Common myeloid progenitor, CD34-positive (primary cell): ENCODE measurements around the gene SLC16A1.
A peak's percentile ranks its signal among the peaks of the same experiment; 100 is the strongest.
"Not testable (repeated sequence)": the region's sequence is repeated elsewhere in the genome, so short reads cannot be mapped to it uniquely, and the experiment has no call there.

Experiments used
- CTCF ChIA-PET: fragments of 350-600 bp; sonication (Branson Sonifier 250); formaldehyde crosslinking; loops from one replicate; lab custom pipeline; 2021; ENCODE audit warnings: antibody characterized with exemption; lab: Charles Lee
- POLR2A ChIA-PET: fragments of 350-600 bp; sonication (Branson Sonifier 250); formaldehyde crosslinking; loops from one replicate; lab custom pipeline; 2021; ENCODE audit warnings: antibody characterized with exemption; lab: Charles Lee
- DNase-seq, 3 donors: peaks; one replicate each; pipeline versions ENCODE4 v3.0.0 to v3.0.0-alpha.2; 2013
- H3K27ac ChIP-seq, 2 experiments: 1 replicate in 1 of 2; 2 replicates in 1 of 2; pipeline ENCODE4 v1.7.0; 2013; ENCODE audit warnings: inconsistent platforms in 2 of 2, low read length in 2 of 2, mild to moderate bottlenecking in 2 of 2, low read depth in 1 of 2, moderate library complexity in 1 of 2; ENCODE audit not compliant: severe bottlenecking in 2 of 2, insufficient read depth in 1 of 2, poor library complexity in 1 of 2
- H3K27me3 ChIP-seq, 5 experiments: replicated peaks in 2 of 5; 1 replicate in 3 of 5; 2 replicates in 2 of 5; pipeline versions ENCODE4 v1.6.1 to v1.7.0; 2013; ENCODE audit warnings: low read length in 4 of 5, mild to moderate bottlenecking in 2 of 5, moderate library complexity in 2 of 5, inconsistent platforms in 1 of 5; ENCODE audit not compliant: insufficient read depth in 5 of 5, control insufficient read depth in 4 of 5
- H3K36me3 ChIP-seq, 4 experiments: 1 replicate in 2 of 4; 2 replicates in 2 of 4; pipeline versions ENCODE4 v1.6.1 to v1.7.0; 2013; ENCODE audit warnings: low read length in 3 of 4, control low read depth in 1 of 4, mild to moderate bottlenecking in 1 of 4; ENCODE audit not compliant: control insufficient read depth in 4 of 4, insufficient read depth in 4 of 4
- H3K4me1 ChIP-seq, 4 experiments: 1 replicate in 3 of 4; 2 replicates in 1 of 4; pipeline versions ENCODE4 v1.6.1 to v1.7.1; 2013; ENCODE audit warnings: low read length in 3 of 4, mild to moderate bottlenecking in 3 of 4, control low read depth in 1 of 4, inconsistent platforms in 1 of 4, moderate library complexity in 1 of 4; ENCODE audit not compliant: control insufficient read depth in 4 of 4, insufficient read depth in 4 of 4; ENCODE audit errors: control extremely low read depth in 1 of 4
- H3K4me3 ChIP-seq, 7 experiments: 1 replicate in 4 of 7; 2 replicates in 3 of 7; pipeline versions ENCODE4 v1.5.1 to v1.7.0; 2013; ENCODE audit warnings: mild to moderate bottlenecking in 7 of 7, low read length in 6 of 7, moderate library complexity in 6 of 7, inconsistent platforms in 2 of 7, low read depth in 2 of 7, control low read depth in 1 of 7; ENCODE audit not compliant: insufficient read depth in 4 of 7, control insufficient read depth in 1 of 7; ENCODE audit errors: extremely low read depth in 1 of 7
- H3K9me3 ChIP-seq, 5 experiments: 1 replicate in 4 of 5; 2 replicates in 1 of 5; pipeline versions ENCODE4 v1.6.1 to v1.7.1; 2013; ENCODE audit warnings: low read length in 4 of 5, mild to moderate bottlenecking in 2 of 5, inconsistent platforms in 1 of 5, low read depth in 1 of 5, moderate library complexity in 1 of 5; ENCODE audit not compliant: control insufficient read depth in 4 of 5, insufficient read depth in 2 of 5; ENCODE audit errors: control extremely low read depth in 1 of 5
- WGBS: methylation state at CpG from one replicate; pipeline ENCODE4 v1.1.5; 2013; ENCODE audit not compliant: insufficient coverage; 5-methylcytosine and 5-hydroxymethylcytosine counted together

The SLC16A1 gene

GRCh38 chr1:112995021-112995420 lies 39.0 kb upstream of the SLC16A1 start:
- H3K27me3 ChIP-seq, H3K27ac ChIP-seq, POLR2A ChIA-PET, H3K36me3 ChIP-seq, DNase-seq, CTCF ChIA-PET, H3K9me3 ChIP-seq, H3K4me3 ChIP-seq, H3K4me1 ChIP-seq: not testable (repeated sequence)
- 100% methylated on average over 2 of the region's 9 CpGs for WGBS

- Histone ChIP-seq H3K4me3 (no peak overlapping the region), H3K4me1 (no peaks in the 10 kb centered on the region), H3K27ac (no peak overlapping the region), H3K36me3 (peaks cover 0 to 2% (median 0%) of the 10 kb centered on the region in 4 experiments), H3K9me3 (no peaks in the 10 kb centered on the region), H3K27me3 (no peaks in the 10 kb centered on the region)
- POLR2A ChIA-PET, result no interaction called here
- no peak for DNase-seq
- 100% methylated on average over 1 of the region's 1 CpG for WGBS
- CTCF ChIA-PET, result no interaction called here
Observed at GRCh38 chr1:112992780-112993179, 36.8 kb upstream of the SLC16A1 start.

GRCh38 chr1:112991402-112992120 lies 35.6 kb upstream of the SLC16A1 start:
- CTCF ChIA-PET, result interaction anchor here (0.6 kb wide), 1 partner anchor 46 kb away, joined by 3 read pairs; no protein-coding TSS in a partner anchor
- H3K27ac ChIP-seq, result no peak overlapping the region
- 100% methylated on average over 3 of the region's 4 CpGs for whole genome bisulfite sequencing

GRCh38 chr1:112990271-112990670 lies 34.3 kb upstream of the SLC16A1 start:
- 100% methylated on average over 1 of the region's 7 CpGs for WGBS
- CTCF ChIA-PET, result no interaction called here
- POLR2A ChIA-PET, result no interaction called here
- Histone ChIP-seq H3K27me3 (no peaks in the 10 kb centered on the region), H3K4me1 (no peaks in the 10 kb centered on the region), H3K27ac (no peak overlapping the region), H3K36me3 (no peaks in the 10 kb centered on the region), H3K4me3 (no peak overlapping the region), H3K9me3 (no peaks in the 10 kb centered on the region)
- no peak for DNase-seq

More at GRCh38 chr1:112991402-112992120, 35.6 kb upstream of the SLC16A1 start:
- no peak overlapping the region for H3K4me3 ChIP-seq
- no peaks in the 10 kb centered on the region for H3K9me3 ChIP-seq
- H3K36me3 ChIP-seq, result no peaks in the 10 kb centered on the region
- peak in 2 of 3 donors; percentile 30 to 39 for DNase-seq
- POLR2A ChIA-PET, result no interaction called here
- no peaks in the 10 kb centered on the region for H3K27me3 ChIP-seq
- H3K4me1 ChIP-seq, result no peaks in the 10 kb centered on the region

GRCh38 chr1:112988367-112988766 lies 32.4 kb upstream of the SLC16A1 start:
- H3K4me3 ChIP-seq, result no peak overlapping the region
- H3K9me3 ChIP-seq, result no peaks in the 10 kb centered on the region
- no peaks in the 10 kb centered on the region for H3K27me3 ChIP-seq
- H3K36me3 ChIP-seq, result no peaks in the 10 kb centered on the region
- DNase-seq, result no peak
- no peak overlapping the region for H3K27ac ChIP-seq
- ChIA-PET POLR2A (no interaction called here), CTCF (no interaction called here)
- WGBS, result no CpG with 5 or more reads among the region's 1 CpG
- H3K4me1 ChIP-seq, result peaks cover 0 to 3% (median 0%) of the 10 kb centered on the region in 4 experiments

GRCh38 chr1:112985123-112985522 lies 29.1 kb upstream of the SLC16A1 start:
- POLR2A ChIA-PET, result no interaction called here

GRCh38 chr1:112983537-112984131 lies 27.6 kb upstream of the SLC16A1 start:
- Histone ChIP-seq H3K4me1 (peaks cover 0 to 8% (median 2%) of the 10 kb centered on the region in 4 experiments), H3K27me3 (no peaks in the 10 kb centered on the region), H3K27ac (no peak overlapping the region), H3K36me3 (no peaks in the 10 kb centered on the region), H3K9me3 (no peaks in the 10 kb centered on the region), H3K4me3 (no peak overlapping the region)
- DNase-seq, result peak in 2 of 3 donors; percentile 13 to 23
- no CpG with 5 or more reads among the region's 6 CpGs for WGBS
- ChIA-PET CTCF (no interaction called here), POLR2A (no interaction called here)

More at GRCh38 chr1:112985123-112985522, 29.1 kb upstream of the SLC16A1 start:
- Histone ChIP-seq H3K9me3 (no peaks in the 10 kb centered on the region), H3K27me3 (no peaks in the 10 kb centered on the region), H3K36me3 (no peaks in the 10 kb centered on the region), H3K4me1 (peaks cover 0 to 8% (median 2%) of the 10 kb centered on the region in 4 experiments), H3K4me3 (no peak overlapping the region), H3K27ac (no peak overlapping the region)
- no peak for DNase-seq
- WGBS, result 100% methylated on average over 1 of the region's 2 CpGs
- CTCF ChIA-PET, result no interaction called here
